Neutrophil (primary cell): Measurements from ENCODE around the gene SDF4.

Source experiments
- H3K27ac ChIP-seq: fragments of 200-600 bp; sonication (generic); 2 replicates; pipeline ENCODE4 v1.5.1; 2016; ENCODE audit warnings: mild to moderate bottlenecking, moderate library complexity
- H3K27me3 ChIP-seq: fragments of 200-600 bp; sonication (generic); 2 replicates; pipeline ENCODE4 v1.6.0; 2016; ENCODE audit warnings: mild to moderate bottlenecking
- H3K36me3 ChIP-seq: fragments of 200-600 bp; sonication (generic); 2 replicates; pipeline ENCODE4 v1.5.1; 2017
- H3K4me1 ChIP-seq, 2 experiments: fragments of 200-600 bp in 1 of 2; sonication (generic) in 1 of 2; 1 replicate in 1 of 2; 2 replicates in 1 of 2; pipeline versions ENCODE4 v1.5.1 to v1.6.1; 2013 to 2016; ENCODE audit warnings: low read depth in 1 of 2, low read length in 1 of 2, mild to moderate bottlenecking in 1 of 2, moderate library complexity in 1 of 2; ENCODE audit not compliant: control insufficient read depth in 1 of 2, insufficient read depth in 1 of 2
- H3K4me3 ChIP-seq, 2 experiments: fragments of 200-600 bp in 1 of 2; sonication (generic) in 1 of 2; 1 replicate in 1 of 2; 2 replicates in 1 of 2; pipeline ENCODE4 v1.5.1; 2013 to 2016; ENCODE audit warnings: low read depth in 1 of 2, low read length in 1 of 2, mild to moderate bottlenecking in 1 of 2, moderate library complexity in 1 of 2
- H3K9me3 ChIP-seq: fragments of 200-600 bp; sonication (generic); 2 replicates; pipeline ENCODE4 v1.5.1; 2016
- CTCF ChIP-seq: fragments of 200-600 bp; sonication (generic); IDR thresholded peaks from 2 replicates; pipeline ENCODE4 v1.5.1; 2016; ENCODE audit warnings: antibody characterized with exemption

SDF4 gene

GRCh38 chr1:1236945-1237873 is 5.4 kb upstream of the SDF4 start:
- no peaks in the 10 kb centered on the region for H3K36me3 ChIP-seq
- no peak overlapping the region for H3K27ac ChIP-seq
- peaks cover 6 to 7% of the 10 kb centered on the region in 2 experiments for H3K4me1 ChIP-seq

GRCh38 chr1:1236176-1236763 is 4.5 kb upstream of the SDF4 start:
- TF ChIP-seq CTCF, result no peak
- Histone ChIP-seq H3K36me3 (no peaks in the 10 kb centered on the region), H3K4me3 (no peak overlapping the region)

More at GRCh38 chr1:1236945-1237873, 5.4 kb upstream of the SDF4 start:
- TF ChIP-seq CTCF, result no peak
- no peaks in the 10 kb centered on the region for H3K9me3 ChIP-seq
- H3K4me3 ChIP-seq, result no peak overlapping the region
- peaks cover 41% of the 10 kb centered on the region for H3K27me3 ChIP-seq

GRCh38 chr1:1235016-1235744 is 3.4 kb upstream of the SDF4 start:
- Histone ChIP-seq H3K4me1 (peaks cover 19 to 20% of the 10 kb centered on the region in 2 experiments), H3K27ac (no peak overlapping the region), H3K36me3 (no peaks in the 10 kb centered on the region), H3K27me3 (peaks cover 35% of the 10 kb centered on the region), H3K9me3 (no peaks in the 10 kb centered on the region), H3K4me3 (no peak overlapping the region)
- no peak for TF ChIP-seq CTCF

More at GRCh38 chr1:1236176-1236763, 4.5 kb upstream of the SDF4 start:
- Histone ChIP-seq H3K4me1 (peaks cover 8 to 9% of the 10 kb centered on the region in 2 experiments), H3K27me3 (peaks cover 41% of the 10 kb centered on the region), H3K27ac (no peak overlapping the region), H3K9me3 (no peaks in the 10 kb centered on the region)

GRCh38 chr1:1234180-1234808 is 2.5 kb upstream of the SDF4 start:
- Histone ChIP-seq H3K27ac (no peak overlapping the region), H3K27me3 (peaks cover 26% of the 10 kb centered on the region), H3K4me3 (no peak overlapping the region), H3K4me1 (peaks cover 22 to 27% of the 10 kb centered on the region in 2 experiments), H3K36me3 (no peaks in the 10 kb centered on the region), H3K9me3 (no peaks in the 10 kb centered on the region)
- no peak for TF ChIP-seq CTCF

GRCh38 chr1:1233567-1233892 is 1.7 kb upstream of the SDF4 start:
- Histone ChIP-seq H3K36me3 (peaks cover 6% of the 10 kb centered on the region), H3K4me1 (peaks cover 22 to 27% of the 10 kb centered on the region in 2 experiments), H3K4me3 (no peak overlapping the region), H3K27ac (no peak overlapping the region), H3K9me3 (no peaks in the 10 kb centered on the region), H3K27me3 (peaks cover 18% of the 10 kb centered on the region)
- TF ChIP-seq CTCF, result no peak
